Measurements from ENCODE around the gene PHACTR3. TPM values are rescaled to one million over a fixed set of nuclear protein-coding genes. Genes with fewer than 3 reads are reported as not detected.

The PHACTR3 gene
- total and polyA plus RNA-seq, 2 donors (not counting 3 experiments of a cell fraction or from before 2014, with no cell fraction given) = not detected

GRCh38 chr20:59623133-59623532, 18.8 kb downstream of the PHACTR3 start:
- BruUV-seq (replicated peaks) = no TSS peak
- Histone ChIP-seq H3K27me3 (ENCODE audit: control insufficient read depth in 2 of 2, insufficient read depth in 2 of 2, low read length in 2 of 2) (no peaks in the 10 kb centered on the region), H4K20me1 (replicated peaks; ENCODE audit: control insufficient read depth, extremely low read depth, insufficient read depth, low read length) (no peaks in the 10 kb centered on the region), H2AFZ (ENCODE audit: low read depth, low read length) (no peak overlapping the region), H3K9me1 (replicated peaks; ENCODE audit: control insufficient read depth, extremely low read depth, insufficient read depth, low read length) (no peaks in the 10 kb centered on the region), H3K79me2 (ENCODE audit: control insufficient read depth, insufficient read depth, low read length) (no peaks in the 10 kb centered on the region), H3K9ac (replicated peaks; ENCODE audit: extremely low read depth, insufficient read depth, low read length) (no peak overlapping the region), H3K27ac (ENCODE audit: insufficient read depth, low read depth, low read length) (no peak overlapping the region), H3K9me3 (replicated peaks; ENCODE audit: control insufficient read depth, insufficient read depth, low read length) (no peaks in the 10 kb centered on the region), H3K36me3 (ENCODE audit: control insufficient read depth in 2 of 2, extremely low read depth in 1 of 2, insufficient read depth in 2 of 2, low read length in 2 of 2) (no peaks in the 10 kb centered on the region), H3K4me1 (ENCODE audit: control insufficient read depth, extremely low read depth, insufficient read depth, low read length) (no peaks in the 10 kb centered on the region), H3K4me2 (ENCODE audit: insufficient read depth, low read length) (no peak overlapping the region), H3K4me3 (replicated peaks in 1 of 3; ENCODE audit: insufficient read depth in 1 of 3, low read depth in 1 of 3, low read length in 3 of 3) (no peak overlapping the region)
- dilution Hi-C loops (cut with MboI; ENCODE audit: extremely low pct_ligation_motif_present, low sequenced_read_pairs) (no loop called here), intact Hi-C loops (cut with micrococcal nuclease) (no loop called here)
- TF ChIP-seq EZH2 (IDR thresholded peaks at IDR 0.05; ENCODE audit: borderline replicate concordance, low read depth, low read length, severe bottlenecking) (no peak), CTCF (IDR thresholded peaks at IDR 0.05; ENCODE audit: extremely low read depth in 1 of 2, insufficient read depth in 1 of 2, low read depth in 1 of 2, low read length in 2 of 2) (no peak), MYC (IDR thresholded peaks at IDR 0.05; ENCODE audit: low read depth, low read length) (no peak), FOS (IDR thresholded peaks at IDR 0.05; ENCODE audit: borderline replicate concordance, insufficient read depth, low read length) (no peak), JUN (IDR thresholded peaks at IDR 0.05; ENCODE audit: borderline replicate concordance, insufficient read depth, insufficient read length, low read depth) (no peak), POLR2AphosphoS5 (IDR thresholded peaks at IDR 0.05; ENCODE audit: insufficient read depth, low read depth, low read length) (no peak), GATA2 (IDR thresholded peaks at IDR 0.05; ENCODE audit: insufficient read depth, insufficient read length, low read depth, low read length) (no peak), POLR2A (IDR thresholded peaks at IDR 0.05; ENCODE audit: low read depth, low read length) (no peak), MAX (IDR thresholded peaks at IDR 0.05; ENCODE audit: insufficient read depth, insufficient read length) (no peak)
- no peak for FAIRE-seq
- no peak for DNase-seq (ENCODE audit: low read depth, low spot score)
- ChIA-PET POLR2A (no interaction called here), CTCF (no interaction called here)
